PC-3 (cell line): ENCODE data around the gene TXNRD1.

Experiments
- CTCF ChIP-seq: fragments of 300-600 bp; sonication (generic); conservative IDR thresholded peaks from 2 replicates; pipeline ENCODE4 v1.5.1; 2017; ENCODE audit warnings: antibody characterized with exemption, low read depth, mild to moderate bottlenecking, low read length
- EZH2 ChIP-seq: fragments of 300-600 bp; sonication (generic); IDR thresholded peaks from one replicate; pipeline ENCODE4 v1.6.1; 2017; ENCODE audit warnings: antibody characterized with exemption, mild to moderate bottlenecking, low read length; ENCODE audit not compliant: unreplicated experiment

DNA sequence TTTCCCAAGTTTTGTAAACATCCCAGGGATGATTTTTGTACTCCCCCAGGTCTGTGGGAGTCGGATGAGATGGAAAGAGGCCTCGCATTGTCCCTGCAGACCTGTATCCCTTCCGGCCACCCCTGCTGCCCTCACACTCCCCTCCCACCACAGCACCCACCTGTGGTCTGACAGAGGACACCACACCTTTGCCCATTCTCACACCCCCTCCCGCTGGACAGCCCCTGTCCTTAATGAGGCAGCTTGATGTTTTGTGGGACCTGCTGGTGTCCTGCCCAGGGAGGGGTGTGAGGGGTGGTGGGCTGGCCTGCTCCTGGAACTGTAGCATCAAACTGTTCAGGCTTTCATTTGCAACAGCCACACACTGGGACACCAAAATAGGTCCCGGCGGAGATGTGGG, 159.2 kb downstream of the TXNRD1 start:
- TF ChIP-seq CTCF (no peak), EZH2 (no peak)
